Smooth muscle cell (in vitro differentiated cells): Measurements from ENCODE around the gene BMAL1. TPM values are rescaled to one million over a fixed set of nuclear protein-coding genes. Genes with fewer than 3 reads are reported as not detected.

ENCODE experiments used
- DNase-seq: peaks from one replicate; lab custom pipeline; 2025; ENCODE audit not compliant: unreplicated experiment; lab: John Stamatoyannopoulos, UW
- H2AFZ ChIP-seq: fragments of 200-600 bp; sonication (generic); 2 replicates; pipeline ENCODE4 v1.6.0; 2016; ENCODE audit warnings: antibody characterized with exemption, low read depth, mild to moderate bottlenecking
- H3F3A ChIP-seq: fragments of 200-600 bp; sonication (generic); 2 replicates; pipeline ENCODE4 v1.6.0; 2017; ENCODE audit warnings: antibody characterized with exemption, low read depth
- H3K27ac ChIP-seq: fragments of 200-600 bp; sonication (generic); 2 replicates; pipeline ENCODE4 v1.5.1; 2016; ENCODE audit warnings: low read depth, mild to moderate bottlenecking
- H3K27me3 ChIP-seq: fragments of 200-600 bp; sonication (generic); 2 replicates; pipeline ENCODE4 v1.6.1; 2016; ENCODE audit warnings: low read depth, mild to moderate bottlenecking
- H3K36me3 ChIP-seq: fragments of 200-600 bp; sonication (generic); 2 replicates; pipeline ENCODE4 v1.5.1; 2016; ENCODE audit warnings: low read depth
- H3K4me1 ChIP-seq: fragments of 200-600 bp; sonication (generic); 2 replicates; pipeline ENCODE4 v1.5.1; 2016; ENCODE audit warnings: low read depth
- H3K4me2 ChIP-seq: fragments of 200-600 bp; sonication (generic); 2 replicates; pipeline ENCODE4 v1.6.0; 2016; ENCODE audit warnings: mild to moderate bottlenecking
- H3K4me3 ChIP-seq: fragments of 200-600 bp; sonication (generic); 2 replicates; pipeline ENCODE4 v1.5.1; 2016; ENCODE audit warnings: mild to moderate bottlenecking
- H3K79me2 ChIP-seq: fragments of 200-600 bp; sonication (generic); 2 replicates; pipeline ENCODE4 v1.6.0; 2016; ENCODE audit warnings: low read depth, mild to moderate bottlenecking
- H3K9ac ChIP-seq: fragments of 200-600 bp; sonication (generic); 2 replicates; pipeline ENCODE4 v1.6.0; 2016; ENCODE audit warnings: low read depth
- H3K9me3 ChIP-seq: fragments of 200-600 bp; sonication (generic); replicated peaks from 2 replicates; pipeline ENCODE4 v1.5.1; 2016; ENCODE audit warnings: low read depth
- H4K20me1 ChIP-seq: fragments of 200-600 bp; sonication (generic); 2 replicates; pipeline ENCODE4 v1.6.0; 2016; ENCODE audit warnings: low read depth
- WGBS: methylation state at CpG from one replicate; pipeline ENCODE4 v1.1.7; 2016; ENCODE audit warnings: low lambda C conversion rate; 5-methylcytosine and 5-hydroxymethylcytosine counted together
- polyA plus RNA-seq: library from polyadenylated mRNA; unstranded; fragments of >200 nt; fragmentation: Nextera tagmentation; extraction: Ambion mirVana; gene quantifications from 2 replicates; pipeline ENCODE4 v1.2.1, GENCODE V29; 2016
- total RNA-seq: library from RNA; depleted of rRNA; stranded (reverse); fragments of >200 nt; gene quantifications from 2 replicates; pipeline ENCODE4 v1.2.3, GENCODE V29; 2014
- TF ChIP-seq, protein P1 (sequence below): fragments of 200-600 bp; sonication (generic); IDR thresholded peaks from 2 replicates; pipeline ENCODE4 v1.5.1; 2017; ENCODE audit warnings: borderline replicate concordance, mild to moderate bottlenecking, antibody characterized with exemption; ENCODE audit not compliant: insufficient read depth, poor library complexity, severe bottlenecking

Gene BMAL1
- total and polyA plus RNA-seq, 2 experiments from 2014 or later = 9.9 to 24.5 TPM

DNA sequence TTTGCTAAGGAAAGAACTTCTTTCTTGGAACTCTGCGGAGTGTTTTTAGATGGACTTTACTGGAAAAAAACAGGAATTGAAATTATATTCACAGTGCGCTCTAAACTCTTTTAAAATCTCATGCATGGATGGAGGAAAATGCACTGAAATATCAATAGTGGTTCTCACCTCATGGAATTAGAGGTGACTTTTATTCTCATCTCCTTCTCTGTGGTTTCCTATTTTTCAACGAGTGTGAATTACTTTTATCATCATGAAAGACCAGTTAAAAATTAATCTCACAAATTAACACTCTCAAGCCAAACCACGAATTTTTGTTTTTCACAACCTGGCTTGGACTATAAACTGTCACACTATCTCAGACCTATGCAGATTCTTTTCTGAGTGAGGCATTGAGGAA is 16.6 kb downstream of the BMAL1 start:
- no peaks in the 10 kb centered on the region for H3F3A ChIP-seq
- H3K79me2 ChIP-seq = peaks cover 67% of the 10 kb centered on the region
- H4K20me1 ChIP-seq = peaks cover 100% of the 10 kb centered on the region
- no peaks in the 10 kb centered on the region for H3K9me3 ChIP-seq
- TF ChIP-seq, protein P1, sequence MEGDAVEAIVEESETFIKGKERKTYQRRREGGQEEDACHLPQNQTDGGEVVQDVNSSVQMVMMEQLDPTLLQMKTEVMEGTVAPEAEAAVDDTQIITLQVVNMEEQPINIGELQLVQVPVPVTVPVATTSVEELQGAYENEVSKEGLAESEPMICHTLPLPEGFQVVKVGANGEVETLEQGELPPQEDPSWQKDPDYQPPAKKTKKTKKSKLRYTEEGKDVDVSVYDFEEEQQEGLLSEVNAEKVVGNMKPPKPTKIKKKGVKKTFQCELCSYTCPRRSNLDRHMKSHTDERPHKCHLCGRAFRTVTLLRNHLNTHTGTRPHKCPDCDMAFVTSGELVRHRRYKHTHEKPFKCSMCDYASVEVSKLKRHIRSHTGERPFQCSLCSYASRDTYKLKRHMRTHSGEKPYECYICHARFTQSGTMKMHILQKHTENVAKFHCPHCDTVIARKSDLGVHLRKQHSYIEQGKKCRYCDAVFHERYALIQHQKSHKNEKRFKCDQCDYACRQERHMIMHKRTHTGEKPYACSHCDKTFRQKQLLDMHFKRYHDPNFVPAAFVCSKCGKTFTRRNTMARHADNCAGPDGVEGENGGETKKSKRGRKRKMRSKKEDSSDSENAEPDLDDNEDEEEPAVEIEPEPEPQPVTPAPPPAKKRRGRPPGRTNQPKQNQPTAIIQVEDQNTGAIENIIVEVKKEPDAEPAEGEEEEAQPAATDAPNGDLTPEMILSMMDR = no peak
- H3K4me2 ChIP-seq = no peak overlapping the region
- H3K27ac ChIP-seq = no peak overlapping the region
- no peaks in the 10 kb centered on the region for H3K36me3 ChIP-seq
- no peak for DNase-seq
- H3K9ac ChIP-seq = no peak overlapping the region
- no peaks in the 10 kb centered on the region for H3K4me1 ChIP-seq
- no peaks in the 10 kb centered on the region for H3K27me3 ChIP-seq
- WGBS = 67% methylated on average over 4 of the region's 4 CpGs
- H3K4me3 ChIP-seq = no peak overlapping the region
- H2AFZ ChIP-seq = no peak overlapping the region

DNA sequence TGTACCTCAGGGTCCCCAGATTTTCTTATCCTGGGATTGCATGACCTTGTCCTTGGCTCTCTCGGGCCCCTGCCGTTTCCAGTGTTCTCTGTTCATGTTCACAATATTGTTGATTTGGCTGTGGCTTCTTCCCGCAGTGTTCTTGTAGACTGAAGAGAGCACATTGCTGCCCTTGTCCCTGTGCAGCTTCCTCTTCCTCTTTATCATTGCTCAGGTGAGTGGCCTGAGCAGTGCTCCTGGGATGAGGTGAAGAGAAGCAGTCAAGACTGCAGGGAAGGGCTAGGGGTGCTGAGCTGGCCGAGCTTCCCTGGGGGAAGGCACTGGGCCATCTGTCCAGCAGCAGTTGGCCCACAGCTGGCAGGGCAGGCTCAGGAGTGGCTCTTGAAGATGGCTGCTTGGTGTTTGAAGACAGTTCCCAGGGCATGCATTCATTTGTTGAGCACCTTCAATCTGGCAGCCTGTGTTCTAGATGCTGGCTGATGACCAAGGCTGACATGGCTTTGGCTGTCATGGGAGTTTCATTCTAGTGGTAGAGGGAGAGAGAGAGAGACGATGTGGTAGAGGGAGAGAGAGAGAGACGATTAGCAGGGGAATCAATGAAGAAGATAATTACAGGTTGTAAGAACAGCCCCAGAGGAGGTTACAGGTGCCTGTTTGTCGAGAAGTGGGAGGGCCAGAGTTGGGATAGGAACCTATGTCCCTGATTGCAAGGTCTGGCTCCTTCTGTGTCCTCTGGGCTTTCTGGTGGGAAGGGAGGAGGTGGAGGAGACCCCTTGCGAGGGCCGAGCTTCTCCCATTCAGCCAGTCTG is 17.4 kb downstream of the BMAL1 start:
- Histone ChIP-seq H3K27ac (no peak overlapping the region), H3K9me3 (no peaks in the 10 kb centered on the region), H3K79me2 (peaks cover 75% of the 10 kb centered on the region), H3K4me1 (no peaks in the 10 kb centered on the region), H3K27me3 (no peaks in the 10 kb centered on the region), H3K9ac (no peak overlapping the region), H3K4me2 (no peak overlapping the region), H2AFZ (no peak overlapping the region), H3K36me3 (no peaks in the 10 kb centered on the region), H3F3A (no peaks in the 10 kb centered on the region), H3K4me3 (no peak overlapping the region), H4K20me1 (peaks cover 100% of the 10 kb centered on the region)
- TF ChIP-seq, protein P1 = no peak
- no peak for DNase-seq
- WGBS = 74% methylated on average over 9 of the region's 9 CpGs

DNA sequence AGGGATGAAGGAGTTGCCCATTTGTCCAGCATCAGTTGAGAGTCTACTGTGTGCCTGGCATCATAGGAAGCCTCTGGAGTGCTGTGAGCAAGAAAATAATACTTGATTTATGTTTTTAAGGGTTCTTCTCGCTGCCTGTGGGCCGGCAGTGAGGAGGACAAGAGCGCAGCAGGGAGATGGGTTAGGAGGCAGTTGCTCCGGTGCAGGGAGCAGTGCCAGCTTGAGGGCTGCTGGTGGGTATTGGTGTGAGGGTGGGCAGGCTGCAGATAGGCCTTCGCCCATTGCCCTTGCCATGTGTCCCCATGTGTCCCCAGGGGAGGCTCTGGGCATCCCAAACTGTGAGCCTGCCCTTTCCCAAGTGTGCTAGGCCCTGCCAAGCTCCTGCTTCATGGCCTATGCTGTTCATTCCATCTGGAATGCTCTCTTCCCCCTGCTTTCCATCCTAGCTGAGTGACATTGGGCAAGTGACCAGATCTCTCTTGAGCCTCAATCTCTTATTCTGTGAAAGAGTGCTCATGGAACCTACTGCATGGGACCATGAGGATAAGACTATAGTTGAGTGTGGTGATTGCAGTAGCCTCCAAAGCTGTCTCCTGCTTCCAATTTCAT is 19.8 kb downstream of the BMAL1 start:
- no peak overlapping the region for H2AFZ ChIP-seq
- H3K36me3 ChIP-seq = no peaks in the 10 kb centered on the region
- DNase-seq = no peak
- no peak overlapping the region for H3K9ac ChIP-seq
- H3K4me2 ChIP-seq = no peak overlapping the region
- 100% methylated on average over 5 of the region's 5 CpGs for WGBS
- H3K9me3 ChIP-seq = no peaks in the 10 kb centered on the region
- no peak overlapping the region for H3K27ac ChIP-seq
- TF ChIP-seq, protein P1 = no peak
- no peak overlapping the region for H3K4me3 ChIP-seq
- H4K20me1 ChIP-seq = peaks cover 100% of the 10 kb centered on the region
- peaks cover 73% of the 10 kb centered on the region for H3K79me2 ChIP-seq
- no peaks in the 10 kb centered on the region for H3K4me1 ChIP-seq
- no peaks in the 10 kb centered on the region for H3F3A ChIP-seq
- no peaks in the 10 kb centered on the region for H3K27me3 ChIP-seq
